AG20443 (cell line): ENCODE measurements around the gene PTGES3.
"Not testable (repeated sequence)": the region's sequence is repeated elsewhere in the genome, so short reads cannot be mapped to it uniquely, and the experiment has no call there.

Experiments used
- DNase-seq: peaks from one replicate; pipeline ENCODE4 v3.0.0; 2012; ENCODE audit warnings: low spot score, mixed read lengths

Gene PTGES3

GRCh38 chr12:56709759-56710376 is 21.8 kb upstream of the PTGES3 start:
- DNase-seq, result no peak

GRCh38 chr12:56704522-56704921 is 16.4 kb upstream of the PTGES3 start:
- DNase-seq, result not testable (repeated sequence)

GRCh38 chr12:56699020-56699661 is 11.1 kb upstream of the PTGES3 start:
- no peak for DNase-seq

- DNase-seq, result no peak
These were observed 7.4 kb upstream of the PTGES3 start for GRCh38 chr12:56695327-56696101.

- no peak for DNase-seq
These were observed 6.1 kb upstream of the PTGES3 start for GRCh38 chr12:56694161-56694560.

- DNase-seq, result no peak
These were observed 694 bp upstream of the PTGES3 start for GRCh38 chr12:56688846-56689109.

- peak; percentile 11 for DNase-seq
These were observed 608 bp downstream of the PTGES3 start for GRCh38 chr12:56687223-56688128.

GRCh38 chr12:56684745-56685359 is 3.2 kb downstream of the PTGES3 start:
- no peak for DNase-seq

GRCh38 chr12:56682323-56682722 is 5.8 kb downstream of the PTGES3 start:
- no peak for DNase-seq

GRCh38 chr12:56679883-56680575 is 8.1 kb downstream of the PTGES3 start:
- DNase-seq, result no peak

GRCh38 chr12:56678852-56679251 is 9.2 kb downstream of the PTGES3 start:
- DNase-seq, result no peak

GRCh38 chr12:56677680-56678079 is 10.4 kb downstream of the PTGES3 start:
- no peak for DNase-seq

- DNase-seq, result no peak
These were observed 11.1 kb downstream of the PTGES3 start for GRCh38 chr12:56676851-56677580.

- DNase-seq, result no peak
These were observed 16.5 kb downstream of the PTGES3 start for GRCh38 chr12:56671608-56672007.

- no peak for DNase-seq
These were observed 17.2 kb downstream of the PTGES3 start for GRCh38 chr12:56670836-56671235.

GRCh38 chr12:56668197-56668457 is 20.0 kb downstream of the PTGES3 start:
- no peak for DNase-seq

GRCh38 chr12:56661979-56662638 is 26.0 kb downstream of the PTGES3 start:
- no peak for DNase-seq

- no peak for DNase-seq
These were observed 26.5 kb downstream of the PTGES3 start for GRCh38 chr12:56661560-56661959.

- DNase-seq, result no peak
These were observed 29.2 kb downstream of the PTGES3 start for GRCh38 chr12:56658921-56659320.
